Endothelial cell of umbilical vein (primary cell): Measurements from ENCODE around the gene SGSM1. TPM values are rescaled to one million over a fixed set of nuclear protein-coding genes. Genes with fewer than 3 reads are reported as not detected.

Experiments
- BruUV-seq: library from RNA; stranded (reverse); fragments of 400-500 nt; replicated peaks from 2 replicates; lab custom pipeline; 2021; lab: Mats Ljungman, UMichigan
- CTCF ChIA-PET: fragments of 300-600, 350-600 bp; sonication (Branson Sonifier 250); formaldehyde crosslinking; loops from one replicate; lab custom pipeline; 2021; ENCODE audit warnings: antibody characterized with exemption, inconsistent platforms; lab: Charles Lee
- POLR2A ChIA-PET: fragments of 300-600, 350-600 bp; sonication (Branson Sonifier 250); formaldehyde crosslinking; loops from one replicate; lab custom pipeline; 2021; ENCODE audit warnings: antibody characterized with exemption, inconsistent platforms; lab: Charles Lee
- DNase-seq: peaks from one replicate; pipeline ENCODE4 v3.0.0-alpha.2; 2011; ENCODE audit warnings: low read depth, low spot score
- FAIRE-seq: peaks from 2 replicates; lab custom pipeline; 2011; peaks lifted over from hg19 to GRCh38; lab: Jason Lieb, UNC
- H2AFZ ChIP-seq: 2 replicates; pipeline ENCODE4 v1.6.0; 2012; ENCODE audit warnings: low read depth, low read length, control low read depth, inconsistent platforms
- H3K27ac ChIP-seq: 2 replicates; pipeline ENCODE4 v1.5.1; 2011; ENCODE audit warnings: low read depth, mild to moderate bottlenecking, control low read depth, low read length, moderate library complexity; ENCODE audit not compliant: insufficient read depth
- H3K27me3 ChIP-seq, 2 experiments: 2 replicates each; pipeline versions ENCODE4 v1.6.0 to v1.6.1; 2011; ENCODE audit warnings: low read length in 2 of 2, mixed read lengths in 1 of 2; ENCODE audit not compliant: control insufficient read depth in 2 of 2, insufficient read depth in 2 of 2
- H3K36me3 ChIP-seq, 2 experiments: 2 replicates in 1 of 2; 3 replicates in 1 of 2; pipeline ENCODE4 v1.5.1; 2011; ENCODE audit warnings: low read length in 2 of 2, mild to moderate bottlenecking in 1 of 2, moderate library complexity in 1 of 2; ENCODE audit not compliant: control insufficient read depth in 2 of 2, insufficient read depth in 2 of 2; ENCODE audit errors: extremely low read depth in 1 of 2
- H3K4me1 ChIP-seq: 3 replicates; pipeline ENCODE4 v1.5.1; 2011; ENCODE audit warnings: mild to moderate bottlenecking, low read length; ENCODE audit not compliant: control insufficient read depth, insufficient read depth; ENCODE audit errors: extremely low read depth
- H3K4me2 ChIP-seq: 2 replicates; pipeline ENCODE4 v1.6.1; 2011; ENCODE audit warnings: low read length, control low read depth, mixed read lengths; ENCODE audit not compliant: insufficient read depth
- H3K4me3 ChIP-seq, 3 experiments: fragments of 200-600 bp in 1 of 3; sonication (generic), shearing (Covaris generic) in 1 of 3; replicated peaks in 1 of 3; 2 replicates each; pipeline ENCODE4 v1.5.1; 2011 to 2016; ENCODE audit warnings: control low read depth in 3 of 3, low read length in 3 of 3, mild to moderate bottlenecking in 2 of 3, inconsistent platforms in 1 of 3, low read depth in 1 of 3, moderate library complexity in 1 of 3; ENCODE audit not compliant: insufficient read depth in 1 of 3
- H3K79me2 ChIP-seq: 2 replicates; pipeline ENCODE4 v1.6.0; 2012; ENCODE audit warnings: low read length, inconsistent platforms; ENCODE audit not compliant: control insufficient read depth, insufficient read depth
- H3K9ac ChIP-seq: replicated peaks from 2 replicates; pipeline ENCODE3; 2011; ENCODE audit warnings: low read length, control low read depth; ENCODE audit not compliant: insufficient read depth; ENCODE audit errors: extremely low read depth
- H3K9me1 ChIP-seq: replicated peaks from 3 replicates; pipeline ENCODE4 v1.6.0; 2011; ENCODE audit warnings: mild to moderate bottlenecking, low read length; ENCODE audit not compliant: control insufficient read depth, insufficient read depth; ENCODE audit errors: extremely low read depth
- H3K9me3 ChIP-seq: replicated peaks from 2 replicates; pipeline ENCODE4 v1.5.1; 2012; ENCODE audit warnings: low read length, inconsistent platforms; ENCODE audit not compliant: control insufficient read depth, insufficient read depth
- H4K20me1 ChIP-seq: replicated peaks from 2 replicates; pipeline ENCODE3; 2011; ENCODE audit warnings: mild to moderate bottlenecking, low read length; ENCODE audit not compliant: control insufficient read depth, insufficient read depth; ENCODE audit errors: extremely low read depth
- CTCF ChIP-seq, 2 donors: IDR thresholded peaks; 1 replicate in 1 of 2; 2 replicates in 1 of 2; pipeline ENCODE4 v1.5.1; 2011; ENCODE audit warnings: low read length in 2 of 2, mild to moderate bottlenecking in 2 of 2, moderate library complexity in 2 of 2, control low read depth in 1 of 2, inconsistent platforms in 1 of 2, low read depth in 1 of 2; ENCODE audit not compliant: insufficient read depth in 1 of 2; ENCODE audit errors: extremely low read depth in 1 of 2
- EZH2 ChIP-seq: IDR thresholded peaks from 2 replicates; pipeline ENCODE4 v1.6.1; 2012; ENCODE audit warnings: borderline replicate concordance, low read depth, mild to moderate bottlenecking, moderate library complexity, low read length, inconsistent platforms; ENCODE audit not compliant: severe bottlenecking
- FOS ChIP-seq: IDR thresholded peaks from 2 replicates; pipeline ENCODE4 v1.6.1; 2011; ENCODE audit warnings: mild to moderate bottlenecking, low read length, moderate library complexity, borderline replicate concordance; ENCODE audit not compliant: insufficient read depth
- GATA2 ChIP-seq: IDR thresholded peaks from 2 replicates; pipeline ENCODE4 v1.7.0; 2011; ENCODE audit warnings: low read depth, mild to moderate bottlenecking, moderate library complexity, mixed read lengths, low read length; ENCODE audit not compliant: insufficient read length, insufficient read depth
- JUN ChIP-seq: IDR thresholded peaks from 2 replicates; pipeline ENCODE4 v1.6.1; 2011; ENCODE audit warnings: borderline replicate concordance, low read depth; ENCODE audit not compliant: insufficient read length, insufficient read depth
- MAX ChIP-seq: IDR thresholded peaks from 2 replicates; pipeline ENCODE4 v1.6.1; 2011; ENCODE audit not compliant: insufficient read depth, insufficient read length
- MYC ChIP-seq: IDR thresholded peaks from one replicate; pipeline ENCODE4 v1.6.1; 2011; ENCODE audit warnings: mild to moderate bottlenecking, low read depth, low read length
- POLR2A ChIP-seq: IDR thresholded peaks from 2 replicates; pipeline ENCODE4 v1.6.1; 2012; ENCODE audit warnings: low read depth, mild to moderate bottlenecking, control low read depth, low read length
- POLR2AphosphoS5 ChIP-seq: IDR thresholded peaks from 2 replicates; pipeline ENCODE4 v1.6.1; 2012; ENCODE audit warnings: low read depth, mild to moderate bottlenecking, control low read depth, low read length, moderate library complexity; ENCODE audit not compliant: insufficient read depth
- dilution Hi-C: fragments of 300-500 bp; cut with MboI; formaldehyde crosslinking; loops from one replicate; pipeline ENCODE4 v1.15.0; 2019; ENCODE audit warnings: low sequenced_read_pairs; ENCODE audit not compliant: extremely low pct_ligation_motif_present
- intact Hi-C: fragments of 100-400 bp; cut with micrococcal nuclease; formaldehyde crosslinking; loops from one replicate; pipeline ENCODE4 v1.10.0; 2022
- polyA plus RNA-seq, 4 experiments: library from polyadenylated mRNA; depleted of rRNA in 3 of 4; stranded (reverse) in 3 of 4; unstranded in 1 of 4; fragments of >200 nt; gene quantifications; 2 replicates each; pipeline versions ENCODE4 v1.2.1 to v1.2.3, GENCODE V29; 2011 to 2012; ENCODE audit warnings: missing spikeins in 1 of 4
- total RNA-seq: library from RNA; stranded (reverse); gene quantifications from 2 replicates; pipeline ENCODE4 v1.2.3, GENCODE V29; 2021

The SGSM1 gene
- total and polyA plus RNA-seq, 2 donors (not counting 3 experiments of a cell fraction or from before 2014, with no cell fraction given): 0.10 to 1.1 TPM

- no peaks in the 10 kb centered on the region for H3K9me1 ChIP-seq
- no peak overlapping the region for H2AFZ ChIP-seq
- H3K4me1 ChIP-seq: no peaks in the 10 kb centered on the region
- H3K27ac ChIP-seq: no peak overlapping the region
- dilution Hi-C loops (no loop called here), intact Hi-C loops (no loop called here)
- H3K27me3 ChIP-seq: no peaks in the 10 kb centered on the region
- H3K4me3 ChIP-seq: no peak overlapping the region
- ChIA-PET CTCF (no interaction called here), POLR2A (no interaction called here)
- no peak for DNase-seq
- no peaks in the 10 kb centered on the region for H3K36me3 ChIP-seq
- FAIRE-seq: no peak
- H3K9me3 ChIP-seq: no peaks in the 10 kb centered on the region
- BruUV-seq: no TSS peak
- H3K9ac ChIP-seq: no peak overlapping the region
- no peak for TF ChIP-seq EZH2
- TF ChIP-seq FOS: no peak
- TF ChIP-seq POLR2A: no peak
- TF ChIP-seq POLR2AphosphoS5: no peak
- no peak for TF ChIP-seq MYC
- no peak for TF ChIP-seq CTCF (IDR thresholded peaks at IDR 0.05; ENCODE audit: extremely low read depth in 1 of 2, insufficient read depth in 1 of 2, low read depth in 1 of 2, low read length in 2 of 2)
- TF ChIP-seq MAX: no peak
- no peak for TF ChIP-seq JUN
- TF ChIP-seq GATA2: no peak
- H4K20me1 ChIP-seq: no peaks in the 10 kb centered on the region
- H3K4me2 ChIP-seq: no peak overlapping the region
- H3K79me2 ChIP-seq: no peaks in the 10 kb centered on the region
Observed at GRCh38 chr22:24841261-24841660, 35.2 kb downstream of the SGSM1 start.
